GM12874 (cell line): ENCODE measurements around the gene BRD2.
A peak's percentile ranks its signal among the peaks of the same experiment; 100 is the strongest.

Experiments
- CTCF ChIP-seq: IDR thresholded peaks from 2 replicates; pipeline ENCODE4 v1.5.1; 2011; ENCODE audit warnings: low read depth, mild to moderate bottlenecking, control low read depth, low read length, moderate library complexity; ENCODE audit not compliant: insufficient read depth

BRD2 gene

GRCh38 chr6:32952817-32953739 is 15.3 kb upstream of the BRD2 start, which contains the start of gene HLA-DMA:
Gene HLA-DMA (minus strand): TSS chr6:32953097. CDS start chr6:32953036, 61 bp downstream.
- peak; percentile 76 for TF ChIP-seq CTCF

GRCh38 chr6:32953775-32954174 is 14.6 kb upstream of the BRD2 start:
- no peak for TF ChIP-seq CTCF

DNA sequence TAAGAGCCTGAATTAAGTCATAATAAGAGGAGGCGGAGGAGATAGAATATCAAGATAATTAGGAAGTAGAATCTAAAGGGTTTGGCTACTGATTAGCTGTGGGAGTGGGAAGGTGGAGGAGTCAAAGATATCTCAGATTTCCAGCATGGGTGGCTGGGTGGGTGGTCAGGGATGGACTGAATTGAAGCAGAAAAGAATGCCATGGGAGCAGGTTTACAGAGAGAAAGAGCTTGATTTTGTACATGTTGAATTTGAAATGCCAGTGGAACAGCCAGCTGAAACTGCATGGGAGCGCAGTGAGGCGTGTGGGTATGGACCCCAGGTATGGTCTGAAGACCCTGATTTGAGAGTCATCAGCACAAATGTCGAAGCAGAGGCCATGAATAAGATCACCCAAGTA is 14.1 kb upstream of the BRD2 start:
- no peak for TF ChIP-seq CTCF

DNA sequence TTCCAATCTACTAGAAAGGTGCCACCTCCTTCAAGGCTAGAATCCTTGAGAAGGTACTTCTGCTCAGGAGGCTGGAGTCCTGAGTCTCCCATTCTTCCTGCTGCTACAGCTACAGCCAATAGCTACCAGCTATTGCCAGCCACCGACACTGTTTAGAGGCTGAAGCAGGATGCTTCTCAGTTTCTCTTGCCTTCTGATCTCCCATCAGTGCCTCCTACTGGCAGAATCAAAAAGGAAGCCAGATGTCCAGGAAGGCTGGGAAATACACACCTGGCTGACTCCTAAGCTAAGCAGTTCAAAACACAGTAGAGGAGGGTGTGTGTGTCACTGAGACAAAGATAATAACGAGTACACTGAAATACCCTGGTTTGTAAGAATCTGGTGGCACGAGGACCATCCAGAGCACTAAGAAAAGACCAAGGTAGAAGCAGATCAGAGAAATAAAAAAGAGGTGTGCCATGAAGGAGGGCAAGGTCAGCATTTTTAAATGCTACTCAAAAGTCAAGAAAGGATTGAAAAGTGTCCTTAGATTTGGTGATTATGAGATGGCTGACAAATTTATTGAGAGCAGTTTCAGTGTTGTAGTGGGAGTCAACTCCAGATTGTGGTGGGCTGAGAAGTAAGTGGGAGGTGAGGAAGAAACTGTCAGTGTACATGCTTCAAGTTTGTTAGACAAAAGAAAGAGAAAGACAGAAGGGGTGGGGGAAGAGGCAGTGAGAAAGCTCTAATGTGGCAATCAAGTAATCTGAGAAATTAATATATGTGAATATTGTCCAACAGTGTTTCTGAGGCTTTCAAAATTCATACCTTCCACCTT is 13.2 kb upstream of the BRD2 start:
- TF ChIP-seq CTCF, result peak; percentile 57

- no peak for TF ChIP-seq CTCF
Observed at GRCh38 chr6:32956176-32956575, 12.2 kb upstream of the BRD2 start.

DNA sequence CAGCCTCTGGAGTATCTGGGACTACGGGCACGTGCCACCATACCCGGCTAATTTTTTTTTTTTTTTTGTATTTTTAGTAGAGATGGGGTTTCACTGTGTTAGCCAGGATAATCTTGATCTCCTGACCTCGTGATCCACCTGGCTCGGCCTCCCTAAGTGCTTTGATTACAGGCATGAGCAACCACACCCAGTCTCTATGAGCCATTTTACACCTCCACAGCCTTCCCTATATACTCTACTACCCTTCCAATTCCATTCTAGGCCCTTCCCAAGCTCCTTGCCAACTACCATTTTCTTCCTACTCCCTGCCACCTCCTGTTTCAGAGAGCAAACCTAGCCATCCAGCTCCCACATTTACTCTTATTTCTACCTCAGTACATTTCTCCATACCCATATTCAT is 7.8 kb upstream of the BRD2 start:
- no peak for TF ChIP-seq CTCF

DNA sequence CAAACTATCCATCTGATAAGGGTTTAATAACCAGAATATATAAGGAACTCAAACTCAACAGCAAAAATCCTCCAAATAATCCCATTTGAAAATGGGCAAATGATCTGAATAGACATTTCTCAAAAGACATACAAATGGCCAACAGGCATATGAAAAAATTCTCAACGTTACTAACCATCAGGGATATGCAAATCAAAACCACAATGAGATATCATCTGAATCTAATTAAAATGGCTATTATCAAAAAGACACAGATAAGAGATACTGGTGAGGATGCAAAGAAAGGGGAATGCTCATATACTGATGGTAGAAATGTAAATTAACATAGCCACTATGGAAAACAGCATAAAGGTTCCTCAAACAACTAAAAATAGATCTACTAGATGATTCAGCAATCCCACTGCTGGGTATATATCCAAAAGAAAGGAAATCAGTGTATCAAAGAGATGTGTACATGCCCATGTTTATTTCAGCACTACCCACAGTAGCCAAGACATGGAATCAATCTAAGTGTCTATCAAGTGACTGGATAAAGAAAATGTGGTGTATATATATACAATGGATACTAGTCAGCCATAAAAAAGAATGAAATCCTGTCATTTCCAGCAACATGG is 6.1 kb upstream of the BRD2 start:
- TF ChIP-seq CTCF, result no peak
